Measurements from ENCODE around the gene TPST1. TPM values are rescaled to one million over a fixed set of nuclear protein-coding genes. Genes with fewer than 3 reads are reported as not detected.

TPST1 gene
- total and polyA plus RNA-seq, 2 of the 8 experiments (the other 6 are each of a cell fraction or from before 2014, with no cell fraction given): 8.2 to 18.4 TPM

- TF ChIP-seq, protein P1, sequence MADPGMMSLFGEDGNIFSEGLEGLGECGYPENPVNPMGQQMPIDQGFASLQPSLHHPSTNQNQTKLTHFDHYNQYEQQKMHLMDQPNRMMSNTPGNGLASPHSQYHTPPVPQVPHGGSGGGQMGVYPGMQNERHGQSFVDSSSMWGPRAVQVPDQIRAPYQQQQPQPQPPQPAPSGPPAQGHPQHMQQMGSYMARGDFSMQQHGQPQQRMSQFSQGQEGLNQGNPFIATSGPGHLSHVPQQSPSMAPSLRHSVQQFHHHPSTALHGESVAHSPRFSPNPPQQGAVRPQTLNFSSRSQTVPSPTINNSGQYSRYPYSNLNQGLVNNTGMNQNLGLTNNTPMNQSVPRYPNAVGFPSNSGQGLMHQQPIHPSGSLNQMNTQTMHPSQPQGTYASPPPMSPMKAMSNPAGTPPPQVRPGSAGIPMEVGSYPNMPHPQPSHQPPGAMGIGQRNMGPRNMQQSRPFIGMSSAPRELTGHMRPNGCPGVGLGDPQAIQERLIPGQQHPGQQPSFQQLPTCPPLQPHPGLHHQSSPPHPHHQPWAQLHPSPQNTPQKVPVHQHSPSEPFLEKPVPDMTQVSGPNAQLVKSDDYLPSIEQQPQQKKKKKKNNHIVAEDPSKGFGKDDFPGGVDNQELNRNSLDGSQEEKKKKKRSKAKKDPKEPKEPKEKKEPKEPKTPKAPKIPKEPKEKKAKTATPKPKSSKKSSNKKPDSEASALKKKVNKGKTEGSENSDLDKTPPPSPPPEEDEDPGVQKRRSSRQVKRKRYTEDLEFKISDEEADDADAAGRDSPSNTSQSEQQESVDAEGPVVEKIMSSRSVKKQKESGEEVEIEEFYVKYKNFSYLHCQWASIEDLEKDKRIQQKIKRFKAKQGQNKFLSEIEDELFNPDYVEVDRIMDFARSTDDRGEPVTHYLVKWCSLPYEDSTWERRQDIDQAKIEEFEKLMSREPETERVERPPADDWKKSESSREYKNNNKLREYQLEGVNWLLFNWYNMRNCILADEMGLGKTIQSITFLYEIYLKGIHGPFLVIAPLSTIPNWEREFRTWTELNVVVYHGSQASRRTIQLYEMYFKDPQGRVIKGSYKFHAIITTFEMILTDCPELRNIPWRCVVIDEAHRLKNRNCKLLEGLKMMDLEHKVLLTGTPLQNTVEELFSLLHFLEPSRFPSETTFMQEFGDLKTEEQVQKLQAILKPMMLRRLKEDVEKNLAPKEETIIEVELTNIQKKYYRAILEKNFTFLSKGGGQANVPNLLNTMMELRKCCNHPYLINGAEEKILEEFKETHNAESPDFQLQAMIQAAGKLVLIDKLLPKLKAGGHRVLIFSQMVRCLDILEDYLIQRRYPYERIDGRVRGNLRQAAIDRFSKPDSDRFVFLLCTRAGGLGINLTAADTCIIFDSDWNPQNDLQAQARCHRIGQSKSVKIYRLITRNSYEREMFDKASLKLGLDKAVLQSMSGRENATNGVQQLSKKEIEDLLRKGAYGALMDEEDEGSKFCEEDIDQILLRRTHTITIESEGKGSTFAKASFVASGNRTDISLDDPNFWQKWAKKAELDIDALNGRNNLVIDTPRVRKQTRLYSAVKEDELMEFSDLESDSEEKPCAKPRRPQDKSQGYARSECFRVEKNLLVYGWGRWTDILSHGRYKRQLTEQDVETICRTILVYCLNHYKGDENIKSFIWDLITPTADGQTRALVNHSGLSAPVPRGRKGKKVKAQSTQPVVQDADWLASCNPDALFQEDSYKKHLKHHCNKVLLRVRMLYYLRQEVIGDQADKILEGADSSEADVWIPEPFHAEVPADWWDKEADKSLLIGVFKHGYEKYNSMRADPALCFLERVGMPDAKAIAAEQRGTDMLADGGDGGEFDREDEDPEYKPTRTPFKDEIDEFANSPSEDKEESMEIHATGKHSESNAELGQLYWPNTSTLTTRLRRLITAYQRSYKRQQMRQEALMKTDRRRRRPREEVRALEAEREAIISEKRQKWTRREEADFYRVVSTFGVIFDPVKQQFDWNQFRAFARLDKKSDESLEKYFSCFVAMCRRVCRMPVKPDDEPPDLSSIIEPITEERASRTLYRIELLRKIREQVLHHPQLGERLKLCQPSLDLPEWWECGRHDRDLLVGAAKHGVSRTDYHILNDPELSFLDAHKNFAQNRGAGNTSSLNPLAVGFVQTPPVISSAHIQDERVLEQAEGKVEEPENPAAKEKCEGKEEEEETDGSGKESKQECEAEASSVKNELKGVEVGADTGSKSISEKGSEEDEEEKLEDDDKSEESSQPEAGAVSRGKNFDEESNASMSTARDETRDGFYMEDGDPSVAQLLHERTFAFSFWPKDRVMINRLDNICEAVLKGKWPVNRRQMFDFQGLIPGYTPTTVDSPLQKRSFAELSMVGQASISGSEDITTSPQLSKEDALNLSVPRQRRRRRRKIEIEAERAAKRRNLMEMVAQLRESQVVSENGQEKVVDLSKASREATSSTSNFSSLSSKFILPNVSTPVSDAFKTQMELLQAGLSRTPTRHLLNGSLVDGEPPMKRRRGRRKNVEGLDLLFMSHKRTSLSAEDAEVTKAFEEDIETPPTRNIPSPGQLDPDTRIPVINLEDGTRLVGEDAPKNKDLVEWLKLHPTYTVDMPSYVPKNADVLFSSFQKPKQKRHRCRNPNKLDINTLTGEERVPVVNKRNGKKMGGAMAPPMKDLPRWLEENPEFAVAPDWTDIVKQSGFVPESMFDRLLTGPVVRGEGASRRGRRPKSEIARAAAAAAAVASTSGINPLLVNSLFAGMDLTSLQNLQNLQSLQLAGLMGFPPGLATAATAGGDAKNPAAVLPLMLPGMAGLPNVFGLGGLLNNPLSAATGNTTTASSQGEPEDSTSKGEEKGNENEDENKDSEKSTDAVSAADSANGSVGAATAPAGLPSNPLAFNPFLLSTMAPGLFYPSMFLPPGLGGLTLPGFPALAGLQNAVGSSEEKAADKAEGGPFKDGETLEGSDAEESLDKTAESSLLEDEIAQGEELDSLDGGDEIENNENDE (IDR thresholded peaks at IDR 0.05; ENCODE audit: insufficient replicate concordance, low read length): no peak
- TF ChIP-seq JUN (IDR thresholded peaks at IDR 0.05; ENCODE audit: low read depth, low read length) (no peak), KDM4A (IDR thresholded peaks at IDR 0.05; ENCODE audit: low read depth, low read length, severe bottlenecking) (no peak), FOSL1 (IDR thresholded peaks at IDR 0.05; ENCODE audit: insufficient read depth, low read depth, low read length) (no peak), SRF (IDR thresholded peaks at IDR 0.05; ENCODE audit: low read depth, low read length) (no peak), BCL11A (IDR thresholded peaks at IDR 0.05; ENCODE audit: low read depth in 2 of 2, low read length in 2 of 2) (no peak), ASH2L (IDR thresholded peaks at IDR 0.05; ENCODE audit: low read length) (no peak), TAF1 (IDR thresholded peaks at IDR 0.05; ENCODE audit: low read depth, low read length) (no peak), MAX (IDR thresholded peaks at IDR 0.05) (no peak), CHD2 (IDR thresholded peaks at IDR 0.05; ENCODE audit: low read length) (no peak)
Observed at GRCh38 chr7:66348959-66349358, 143.8 kb downstream of the TPST1 start (continued).

Measured in H1 (cell line).